Stimulated activated CD4-positive, alpha-beta T cell treated with anti-CD3 and anti-CD28 coated beads, Interleukin-2, amount 100 ng/mL, for 4 hours (primary cell): ENCODE measurements around the gene JAM3.

Experiments
- DNase-seq: peaks from one replicate; pipeline ENCODE4 v3.0.0-alpha.2; 2020; ENCODE audit warnings: low read depth

The JAM3 gene

GRCh38 chr11:134039726-134040385 is 29.0 kb upstream of the JAM3 start:
- DNase-seq, result no peak

DNA sequence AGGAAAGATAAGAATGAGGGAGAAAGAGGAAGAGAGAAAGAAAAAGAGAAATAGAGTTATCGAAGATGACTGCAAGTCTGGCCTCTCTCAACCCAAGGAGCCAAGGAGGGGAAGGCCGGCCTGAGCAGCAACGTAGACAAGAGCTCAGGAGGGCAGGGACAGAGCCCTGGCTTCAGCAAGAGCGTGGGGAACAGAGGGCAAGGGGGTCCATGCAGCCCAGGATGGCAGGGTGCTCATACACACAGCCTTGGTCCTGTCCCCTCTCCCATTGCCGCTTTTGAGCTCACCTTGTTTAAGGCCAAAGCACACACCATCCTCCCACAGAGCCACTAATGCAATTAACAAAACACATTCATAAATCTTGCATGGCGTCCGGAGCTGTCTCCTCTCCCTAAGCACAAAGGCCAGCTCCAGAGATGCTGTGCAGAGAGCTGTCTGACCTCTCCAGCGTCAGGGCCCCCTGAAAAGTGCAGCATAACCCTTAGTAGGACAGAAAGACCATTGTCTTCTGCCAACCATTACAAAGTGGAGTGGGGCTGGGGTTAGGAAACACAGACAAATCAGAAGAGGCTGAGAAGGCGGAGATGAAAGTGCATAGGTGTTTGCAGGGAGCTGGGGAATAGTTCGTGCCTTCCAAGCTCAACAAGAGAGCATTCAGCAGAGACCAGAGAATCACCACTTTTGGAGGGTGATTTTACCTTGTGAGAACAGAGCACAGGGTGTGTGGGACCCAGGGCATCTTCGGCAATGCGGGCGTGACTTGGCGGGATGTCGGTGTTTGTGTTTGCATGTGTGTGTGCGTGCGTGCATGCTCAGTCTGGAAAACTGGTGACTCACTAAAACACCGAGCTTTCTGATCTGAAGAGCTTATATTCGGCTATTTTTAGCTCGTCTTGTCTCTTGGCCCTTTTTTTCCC is 28.2 kb upstream of the JAM3 start:
- DNase-seq, result no peak

DNA sequence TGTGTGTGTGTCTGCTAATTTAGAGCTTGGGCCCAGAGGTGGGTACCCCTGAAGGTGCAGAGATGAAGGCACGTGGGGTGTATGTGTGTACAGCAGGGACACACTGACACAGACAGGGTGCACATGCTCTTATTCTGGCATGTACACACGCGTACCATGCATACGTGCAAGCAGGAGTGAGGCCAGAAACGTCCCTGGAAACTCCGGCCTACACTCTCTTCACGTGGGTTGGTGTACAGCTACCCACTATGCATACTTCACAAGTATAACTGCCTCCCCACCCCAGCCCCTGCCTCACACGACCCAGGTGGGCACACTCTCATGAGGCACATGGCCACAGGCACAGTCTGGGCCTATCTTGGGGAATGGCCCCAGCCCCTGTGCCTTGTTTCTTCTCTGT is 27.5 kb upstream of the JAM3 start:
- no peak for DNase-seq

GRCh38 chr11:134041791-134042696 is 26.8 kb upstream of the JAM3 start:
- no peak for DNase-seq

GRCh38 chr11:134043821-134044420 is 25.0 kb upstream of the JAM3 start:
- DNase-seq, result no peak

GRCh38 chr11:134044514-134045284 is 24.2 kb upstream of the JAM3 start:
- no peak for DNase-seq

- no peak for DNase-seq
Measured at GRCh38 chr11:134045799-134046635, 22.9 kb upstream of the JAM3 start.

DNA sequence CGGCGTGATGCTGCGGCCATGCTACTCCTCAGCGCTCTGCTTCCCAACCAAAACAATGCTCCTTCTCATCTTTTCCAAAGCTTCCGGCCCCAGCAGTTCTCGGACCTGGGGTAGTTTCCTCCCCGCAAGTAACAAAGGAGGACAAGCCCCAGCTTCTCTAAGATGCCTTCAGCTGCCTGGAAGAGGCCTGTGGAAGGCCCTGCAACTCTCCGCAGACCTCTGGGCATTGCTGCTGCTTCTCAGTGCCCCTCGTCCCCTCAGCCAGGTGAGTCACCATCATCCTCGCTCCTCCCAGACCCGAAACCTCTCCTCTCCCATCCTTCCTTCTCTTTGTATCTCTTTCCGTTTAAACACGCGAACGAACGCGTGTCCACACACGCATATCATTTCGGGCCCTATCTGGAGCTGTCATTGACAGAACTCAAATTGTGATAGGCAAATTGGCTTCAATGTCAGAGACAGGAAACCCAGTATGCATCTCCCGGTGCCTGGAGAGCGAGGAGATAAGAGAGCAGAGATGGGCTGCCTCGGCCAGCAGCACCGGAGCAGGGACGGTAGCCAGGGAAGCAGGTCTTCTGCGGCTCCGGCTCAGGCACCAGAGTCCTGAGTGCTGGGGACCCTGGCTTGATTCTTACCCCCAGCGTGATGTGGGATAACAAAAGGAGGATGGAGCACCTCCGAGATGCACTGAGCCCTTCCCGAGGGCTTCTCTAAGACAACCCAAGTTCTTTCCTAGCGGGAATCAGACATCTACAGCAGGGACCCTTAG is 22.0 kb upstream of the JAM3 start:
- DNase-seq, result no peak

DNA sequence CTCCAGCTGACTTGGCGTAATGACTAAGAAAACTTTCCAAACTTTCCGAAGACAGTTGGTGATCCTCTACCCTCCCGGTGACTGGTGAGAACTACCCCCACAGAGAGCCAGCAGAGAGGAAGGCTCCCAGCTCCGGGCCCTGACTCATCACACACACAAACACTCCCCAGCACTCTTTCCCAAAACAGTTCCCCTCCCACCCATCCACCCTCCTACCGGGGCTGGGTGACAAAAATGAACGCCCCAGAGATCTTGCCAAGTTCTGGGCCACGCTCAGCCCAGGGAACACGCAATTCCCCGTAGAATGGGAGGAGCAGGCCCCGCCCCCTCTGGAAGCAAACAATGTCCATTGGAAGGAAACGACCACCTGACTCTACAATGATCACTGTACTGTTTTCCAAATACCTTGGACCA is 21.3 kb upstream of the JAM3 start:
- DNase-seq, result no peak

GRCh38 chr11:134048028-134048427 is 20.8 kb upstream of the JAM3 start:
- no peak for DNase-seq

DNA sequence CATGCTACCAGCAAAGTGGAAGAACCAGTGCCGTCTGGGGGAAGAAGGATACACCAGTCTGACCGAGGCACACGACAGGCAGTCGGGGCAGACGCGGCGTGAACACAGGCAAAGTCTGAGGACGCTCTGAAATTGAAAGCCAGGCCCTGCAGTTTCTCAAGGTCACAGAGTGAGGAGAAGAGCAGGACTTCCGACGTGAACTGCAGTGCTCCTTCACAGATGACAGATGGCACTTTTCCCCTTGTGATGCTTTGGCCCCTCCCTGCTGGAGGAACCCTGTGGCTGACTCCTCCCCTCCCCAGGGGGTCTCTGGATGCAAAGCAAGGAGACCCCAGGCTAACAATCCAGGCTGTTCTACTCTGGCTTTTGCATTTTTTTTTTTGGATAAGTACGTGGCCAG is 19.6 kb upstream of the JAM3 start:
- no peak for DNase-seq

DNA sequence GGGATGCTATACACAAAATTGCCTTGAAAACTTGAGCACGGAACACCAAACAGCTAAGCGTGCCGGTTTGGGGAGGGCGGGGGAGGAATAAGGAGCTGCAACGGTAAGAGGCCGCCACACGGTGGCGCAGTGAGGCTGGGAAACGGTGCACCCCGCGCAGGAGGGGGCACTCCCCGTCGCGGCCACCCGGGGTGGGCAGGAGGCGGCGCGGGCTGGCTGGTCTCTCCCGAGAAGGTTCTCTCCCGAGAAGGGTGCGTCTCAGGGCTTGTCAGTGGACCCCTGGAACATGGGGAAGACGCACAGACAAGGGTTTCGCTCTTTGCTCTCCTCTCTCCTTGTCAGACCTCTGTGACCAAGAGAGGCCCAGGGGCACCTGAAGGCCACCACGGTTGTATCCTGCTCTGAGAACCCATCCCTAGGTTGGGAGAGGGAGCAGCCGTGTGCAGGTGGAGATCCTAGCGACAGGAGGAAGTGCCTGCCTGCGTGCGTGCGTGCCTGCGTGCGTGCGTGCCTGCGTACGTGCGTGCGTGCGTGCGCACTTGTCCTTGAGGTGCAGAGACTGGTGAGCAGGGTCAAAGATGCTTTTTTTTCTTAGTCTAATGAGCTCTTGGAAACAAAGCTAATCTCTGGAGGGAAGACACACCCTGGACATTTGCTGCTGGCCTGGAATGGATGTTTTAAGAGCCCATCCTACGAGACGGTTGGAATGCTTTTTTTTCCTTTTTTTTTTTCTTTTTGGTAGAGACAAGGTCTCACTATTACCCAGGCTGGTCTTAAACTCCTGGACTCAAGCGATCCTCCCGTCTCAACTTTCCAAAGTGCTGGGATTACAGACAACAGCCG is 18.1 kb upstream of the JAM3 start:
- DNase-seq, result peak; percentile 58

- DNase-seq, result no peak
Measured at GRCh38 chr11:134052395-134052987, 16.4 kb upstream of the JAM3 start.

GRCh38 chr11:134052988-134053945 is 15.6 kb upstream of the JAM3 start:
- no peak for DNase-seq

DNA sequence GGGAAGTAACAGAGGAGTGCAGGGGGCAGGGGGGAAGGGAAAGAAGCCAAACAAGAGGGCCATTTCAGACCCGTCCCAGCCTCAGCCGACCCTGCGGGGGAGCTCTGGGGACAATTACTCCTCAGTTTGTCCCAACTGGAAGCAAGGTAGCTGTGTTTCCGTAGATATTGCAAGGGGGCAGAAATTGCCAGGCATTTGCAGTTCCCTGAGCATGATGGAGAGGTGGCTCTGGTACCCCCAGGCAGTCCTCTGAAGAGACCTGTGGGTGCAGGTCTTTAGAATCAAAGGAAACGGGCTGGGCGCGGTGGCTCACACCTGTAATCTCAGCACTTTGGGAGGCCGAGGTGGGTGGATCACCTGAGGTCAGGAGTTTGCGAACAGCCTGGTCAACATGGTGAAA is 13.8 kb upstream of the JAM3 start:
- no peak for DNase-seq

GRCh38 chr11:134060316-134060715 is 8.6 kb upstream of the JAM3 start:
- DNase-seq, result no peak
